SW480 (cell line): ENCODE results near the gene EHD1.

ENCODE experiments used
- DNase-seq: peaks from one replicate; pipeline ENCODE4 v3.0.0-alpha.2; 2016; ENCODE audit warnings: low spot score

EHD1 gene

GRCh38 chr11:64890522-64890939 is 12.1 kb upstream of the EHD1 start:
- no peak for DNase-seq

GRCh38 chr11:64888729-64889511 is 10.5 kb upstream of the EHD1 start:
- DNase-seq, result no peak

GRCh38 chr11:64888406-64888728 is 9.9 kb upstream of the EHD1 start:
- no peak for DNase-seq

GRCh38 chr11:64887757-64888405 is 9.5 kb upstream of the EHD1 start:
- DNase-seq, result no peak

GRCh38 chr11:64887234-64887756 is 8.9 kb upstream of the EHD1 start:
- DNase-seq, result no peak

- no peak for DNase-seq
Observed at GRCh38 chr11:64885367-64886286, 7.2 kb upstream of the EHD1 start.

- DNase-seq, result no peak
Observed at GRCh38 chr11:64884019-64884418, 5.6 kb upstream of the EHD1 start.

GRCh38 chr11:64883575-64883974 is 5.2 kb upstream of the EHD1 start:
- DNase-seq, result no peak

- DNase-seq, result no peak
Observed at GRCh38 chr11:64882243-64882642, 3.8 kb upstream of the EHD1 start.

- DNase-seq, result no peak
Observed at GRCh38 chr11:64881476-64881875, 3.1 kb upstream of the EHD1 start.

GRCh38 chr11:64880240-64881001 is 2.0 kb upstream of the EHD1 start:
- DNase-seq, result no peak

GRCh38 chr11:64879244-64879900 is 951 bp upstream of the EHD1 start:
- no peak for DNase-seq

GRCh38 chr11:64878223-64878493 is 263 bp downstream of the EHD1 start:
- no peak for DNase-seq

GRCh38 chr11:64877390-64878222 is 815 bp downstream of the EHD1 start:
- DNase-seq, result no peak

GRCh38 chr11:64876835-64877341 is 1.5 kb downstream of the EHD1 start:
- no peak for DNase-seq

- no peak for DNase-seq
Observed at GRCh38 chr11:64876229-64876750, 2.1 kb downstream of the EHD1 start.

GRCh38 chr11:64875369-64876228 is 2.8 kb downstream of the EHD1 start:
- no peak for DNase-seq

- no peak for DNase-seq
Observed at GRCh38 chr11:64874308-64875240, 3.8 kb downstream of the EHD1 start.
